GM19395 (cell line): Measurements from ENCODE around the gene SZT2.

ENCODE experiments used
- ATAC-seq: cut with Tn5 transposase; IDR thresholded peaks from one replicate; pipeline ENCODE4 v1.9.1; 2021; ENCODE audit warnings: mild to moderate bottlenecking, moderate library complexity; ENCODE audit not compliant: unreplicated experiment

The SZT2 gene

GRCh38 chr1:43421976-43422750 is 32.5 kb downstream of the SZT2 start:
- ATAC-seq = no peak

GRCh38 chr1:43422995-43423671 is 33.4 kb downstream of the SZT2 start:
- no peak for ATAC-seq

GRCh38 chr1:43423672-43424550 is 34.2 kb downstream of the SZT2 start:
- no peak for ATAC-seq

- no peak for ATAC-seq
Observed at GRCh38 chr1:43425045-43425444, 35.3 kb downstream of the SZT2 start.

GRCh38 chr1:43426221-43426620 is 36.5 kb downstream of the SZT2 start:
- no peak for ATAC-seq

DNA sequence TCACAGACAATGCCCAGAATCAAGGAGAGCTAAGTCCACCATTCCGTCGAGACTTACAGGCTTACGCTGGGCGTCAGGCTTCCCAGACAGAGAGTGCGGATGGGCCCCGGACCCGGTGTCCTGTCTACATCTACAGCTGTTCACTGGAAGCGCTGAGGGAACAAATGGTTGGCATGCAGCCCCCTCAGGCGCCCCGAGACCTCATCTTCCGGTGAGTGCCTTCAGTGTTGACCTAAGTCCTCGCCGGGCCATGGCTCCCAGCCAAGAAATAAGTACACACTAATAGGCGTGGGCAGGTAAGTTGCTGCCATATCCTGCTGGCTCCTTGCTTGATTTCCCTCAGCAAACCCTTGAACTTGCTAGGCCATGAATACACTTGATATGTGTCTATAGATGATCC is 37.8 kb downstream of the SZT2 start:
- ATAC-seq = no peak

GRCh38 chr1:43427941-43428340 is 38.2 kb downstream of the SZT2 start:
- no peak for ATAC-seq

DNA sequence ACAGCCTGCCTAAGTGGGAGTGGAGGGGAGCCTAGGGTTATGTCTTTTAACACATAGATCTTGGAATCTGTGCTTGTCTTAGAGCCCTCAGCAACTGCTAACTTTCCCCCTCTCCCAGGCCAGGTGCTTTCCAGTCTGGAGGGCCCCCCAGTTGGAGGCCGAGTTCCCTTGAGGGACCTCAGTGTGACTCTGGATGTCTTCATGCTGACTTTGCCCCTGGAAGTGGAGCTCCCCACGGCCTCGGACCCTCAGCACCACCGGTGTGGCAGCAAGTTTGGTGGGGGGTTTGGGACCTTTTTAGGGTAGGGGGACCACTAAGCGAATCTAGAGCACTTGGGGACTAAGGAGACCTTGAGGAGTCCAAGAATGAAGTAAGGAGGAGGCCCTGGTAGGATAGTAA is 41.1 kb downstream of the SZT2 start:
- no peak for ATAC-seq

DNA sequence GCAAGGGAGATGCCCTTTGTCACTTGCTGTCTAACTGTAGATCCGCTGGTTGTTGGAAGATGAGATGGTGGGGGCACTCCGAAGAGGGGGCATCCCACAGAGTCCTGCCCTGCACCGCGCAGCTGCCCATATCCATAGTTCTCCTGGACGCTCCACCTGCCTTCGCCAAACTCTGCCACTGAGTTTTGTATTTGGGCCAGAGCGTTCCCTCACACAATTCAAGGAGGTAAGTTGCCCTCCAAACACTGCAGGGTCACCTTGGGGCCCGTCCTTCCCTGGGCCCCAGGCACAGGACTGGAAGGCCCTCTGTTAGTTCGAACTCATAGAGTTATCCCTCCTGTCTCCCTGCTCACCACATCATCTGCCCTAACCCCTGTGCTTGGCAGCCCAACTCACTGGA is 42.0 kb downstream of the SZT2 start:
- ATAC-seq = no peak

DNA sequence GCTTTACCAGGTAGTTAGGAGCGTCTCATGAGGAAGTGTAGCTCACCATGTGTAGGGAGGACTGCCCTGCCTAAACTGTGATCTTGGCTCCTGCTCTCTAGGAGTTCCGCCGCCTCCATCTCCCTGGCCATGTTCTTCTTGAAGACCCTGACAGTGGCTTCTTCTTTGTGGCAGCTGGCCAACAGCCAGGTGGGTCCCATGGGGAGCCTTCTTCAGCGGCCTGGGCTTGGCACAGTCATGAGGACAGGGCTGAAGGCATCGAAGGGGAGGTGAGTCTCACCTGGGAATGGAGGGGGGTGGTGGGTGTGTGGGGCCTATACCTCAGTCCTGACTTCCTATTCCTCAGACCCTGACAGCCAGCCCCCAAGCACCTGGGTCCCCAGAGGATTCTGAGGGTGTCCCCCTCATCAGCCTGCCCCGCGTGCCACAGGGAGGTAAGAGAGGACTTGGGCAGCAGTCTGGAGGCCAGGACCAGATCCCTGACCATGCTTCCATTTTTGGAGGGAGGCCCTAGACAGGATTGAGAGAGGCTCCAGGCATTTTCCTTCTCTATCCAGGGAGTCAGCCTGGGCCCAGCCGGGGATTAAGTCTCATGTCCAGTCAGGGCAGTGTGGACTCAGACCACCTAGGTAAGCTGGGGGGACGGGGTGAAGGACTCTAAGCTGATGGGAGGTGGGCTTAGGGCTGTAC is 42.6 kb downstream of the SZT2 start:
- no peak for ATAC-seq

GRCh38 chr1:43432907-43433306 is 43.2 kb downstream of the SZT2 start:
- ATAC-seq = no peak

- no peak for ATAC-seq
Observed at GRCh38 chr1:43434256-43434655, 44.6 kb downstream of the SZT2 start.

- ATAC-seq = no peak
Observed at GRCh38 chr1:43435146-43436145, 45.7 kb downstream of the SZT2 start.

GRCh38 chr1:43436371-43436770 is 46.7 kb downstream of the SZT2 start:
- no peak for ATAC-seq

DNA sequence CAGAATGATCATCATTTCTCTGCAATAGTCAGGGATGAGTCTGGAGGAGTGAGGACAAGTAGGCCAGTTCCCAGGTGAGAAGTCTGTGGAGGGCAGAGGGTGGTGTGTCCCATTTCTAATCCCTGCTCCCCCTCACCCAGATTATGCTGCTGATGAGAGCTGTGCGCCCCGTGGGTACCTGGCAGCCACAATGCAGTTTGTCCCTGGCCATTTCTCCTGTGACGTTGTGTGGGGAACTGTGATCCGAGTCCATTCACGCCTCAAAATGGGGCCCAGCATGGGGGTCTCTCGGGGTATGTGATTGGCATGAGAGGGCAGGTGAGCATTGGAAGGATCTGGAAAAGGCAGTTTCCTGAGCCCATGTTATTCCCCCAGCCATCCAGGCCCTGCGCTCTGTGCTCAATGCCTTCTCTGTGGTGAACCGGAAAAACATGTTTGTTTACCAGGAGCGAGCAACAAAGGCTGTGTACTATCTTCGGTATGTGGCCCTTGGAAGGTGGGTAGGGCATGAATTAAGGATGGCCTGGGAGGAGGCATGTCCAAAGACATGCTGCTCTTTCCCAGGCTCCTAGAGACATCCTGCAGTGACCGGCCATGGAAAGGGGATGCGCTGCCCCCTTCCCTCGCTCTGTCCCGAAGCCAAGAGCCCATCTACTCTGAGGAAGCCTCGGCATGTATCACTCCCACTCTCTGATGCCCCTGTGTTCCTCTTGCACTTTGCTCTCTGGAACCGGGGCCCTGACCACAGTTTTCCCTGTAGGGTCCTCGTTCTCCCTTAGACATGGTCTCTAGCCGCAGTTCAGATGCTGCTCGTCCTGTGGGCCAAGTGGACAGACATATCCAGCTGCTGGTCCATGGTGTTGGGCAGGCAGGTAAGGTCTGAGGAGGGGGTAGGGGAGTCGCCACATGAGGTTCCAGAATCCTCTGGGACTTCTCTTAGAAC is 47.6 kb downstream of the SZT2 start:
- ATAC-seq = no peak

GRCh38 chr1:43438006-43438405 is 48.3 kb downstream of the SZT2 start:
- no peak for ATAC-seq

DNA sequence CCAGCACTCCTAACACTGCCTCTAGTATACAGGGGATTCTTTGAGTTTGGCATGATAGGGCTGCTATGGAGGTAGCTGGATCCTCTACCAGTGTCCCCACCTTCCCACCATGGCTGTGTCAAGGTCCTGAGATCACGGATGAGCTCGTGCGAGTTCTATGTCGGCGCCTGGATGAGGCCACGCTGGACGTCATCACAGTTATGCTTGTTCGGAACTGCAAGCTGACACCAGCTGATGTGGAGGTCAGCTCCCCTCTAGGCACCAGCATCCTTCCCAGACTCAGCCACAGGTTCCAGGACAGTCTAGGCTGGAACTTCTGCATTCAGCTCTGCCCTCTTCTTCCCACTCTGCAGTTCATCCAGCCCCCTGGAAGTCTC is 48.9 kb downstream of the SZT2 start:
- no peak for ATAC-seq

- ATAC-seq = no peak
Observed at GRCh38 chr1:43438953-43439581, 49.4 kb downstream of the SZT2 start.
